Activated CD4-positive, alpha-beta T cell treated with anti-CD3 and anti-CD28 coated beads, Interleukin-2, Interleukin-4, amounts not matched to agents 100 ng/mL and 50 ng/mL, durations not matched to agents 16 hours and 8 hours (primary cell): Measurements from ENCODE around the gene UACA.
"Not testable (repeated sequence)": the region's sequence is repeated elsewhere in the genome, so short reads cannot be mapped to it uniquely, and the experiment has no call there.

Experiments used
- DNase-seq: peaks from one replicate; pipeline ENCODE4 v3.0.0-alpha.2; 2020; ENCODE audit warnings: low spot score

UACA gene

DNA sequence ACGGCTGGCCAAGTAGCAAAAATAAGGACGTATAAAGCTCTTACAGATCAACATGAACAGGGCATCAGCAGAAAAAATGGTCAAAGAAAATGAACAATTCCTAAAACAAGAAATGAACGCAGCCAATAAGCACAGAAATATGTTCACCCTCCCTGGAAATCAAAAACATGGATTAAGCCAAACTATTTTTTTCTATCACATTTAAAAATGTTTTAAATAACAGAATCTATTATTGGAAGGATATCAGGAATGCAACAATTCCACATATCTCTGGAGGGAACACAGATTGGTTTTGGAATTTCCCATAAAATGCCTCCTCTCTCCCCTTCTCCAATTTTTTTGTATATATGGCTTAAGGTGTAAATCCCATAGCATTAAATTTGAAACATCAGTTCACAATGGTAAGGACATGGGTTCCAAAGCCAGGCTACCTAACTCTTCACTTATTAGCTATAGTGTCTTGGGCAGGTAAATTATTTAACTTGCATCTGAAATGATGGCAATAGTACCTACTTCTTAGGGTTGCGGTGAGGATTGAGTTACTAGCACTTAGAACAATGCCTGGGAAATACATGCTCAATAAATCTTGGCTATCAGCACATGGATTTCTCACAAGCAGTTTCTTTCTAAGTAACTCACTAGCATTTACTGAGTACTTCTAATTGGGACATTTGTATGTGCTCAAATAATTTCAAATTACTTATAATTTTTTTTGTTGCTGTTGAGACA, 10.1 kb downstream of the UACA start:
- no peak for DNase-seq

DNA sequence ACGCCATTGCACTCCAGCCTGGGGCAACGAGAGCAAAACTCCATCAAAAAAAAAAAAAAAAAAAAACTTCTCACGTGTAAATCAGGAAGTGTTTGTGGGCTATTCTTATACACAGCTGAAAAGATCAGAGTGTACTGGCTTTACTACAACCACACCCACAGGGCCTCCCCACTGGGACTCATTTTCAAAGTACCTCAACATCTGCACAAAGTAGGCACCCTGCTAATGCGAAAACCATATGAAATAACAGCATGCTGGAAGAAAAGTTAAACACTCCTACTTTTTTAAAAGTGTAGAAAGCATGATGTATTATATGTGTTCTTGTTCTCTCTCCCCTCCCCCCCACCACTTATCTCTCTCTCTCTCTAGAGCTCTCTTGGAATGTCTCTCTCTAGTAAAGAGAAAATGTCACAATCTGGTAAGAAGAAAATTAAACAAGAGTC, 11.1 kb downstream of the UACA start:
- DNase-seq = no peak

DNA sequence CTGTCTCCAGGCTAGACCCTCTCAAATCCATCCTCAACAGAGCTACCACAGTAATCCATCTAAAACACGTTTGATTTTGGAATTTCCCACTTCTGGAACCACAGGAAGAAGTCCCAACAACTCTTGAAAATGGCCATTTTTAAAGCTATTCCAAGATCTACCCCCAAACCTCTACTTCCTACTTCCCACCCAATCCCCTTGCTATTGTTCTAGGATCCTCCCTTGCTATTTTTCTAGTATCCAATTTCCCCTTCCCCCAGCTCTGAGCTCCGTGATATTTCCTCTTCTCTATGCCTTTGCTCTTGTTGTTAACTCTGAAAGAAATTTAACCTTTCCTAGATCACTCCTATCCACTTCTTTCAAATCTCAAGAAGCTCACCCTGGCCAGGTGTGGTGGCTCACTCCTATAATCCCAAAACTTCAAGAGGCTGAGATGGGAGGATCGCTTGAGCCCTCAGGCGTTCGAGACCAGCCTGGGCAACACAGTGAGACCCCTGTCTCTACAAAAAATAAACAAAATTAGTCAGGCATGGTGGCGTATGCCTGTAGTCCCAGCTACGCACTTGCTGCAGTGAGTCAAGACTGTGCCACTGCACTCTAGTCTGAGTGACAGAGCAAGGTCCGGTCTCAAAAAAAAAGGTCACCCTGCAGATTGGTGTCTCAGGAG, 13.0 kb downstream of the UACA start:
- no peak for DNase-seq

DNA sequence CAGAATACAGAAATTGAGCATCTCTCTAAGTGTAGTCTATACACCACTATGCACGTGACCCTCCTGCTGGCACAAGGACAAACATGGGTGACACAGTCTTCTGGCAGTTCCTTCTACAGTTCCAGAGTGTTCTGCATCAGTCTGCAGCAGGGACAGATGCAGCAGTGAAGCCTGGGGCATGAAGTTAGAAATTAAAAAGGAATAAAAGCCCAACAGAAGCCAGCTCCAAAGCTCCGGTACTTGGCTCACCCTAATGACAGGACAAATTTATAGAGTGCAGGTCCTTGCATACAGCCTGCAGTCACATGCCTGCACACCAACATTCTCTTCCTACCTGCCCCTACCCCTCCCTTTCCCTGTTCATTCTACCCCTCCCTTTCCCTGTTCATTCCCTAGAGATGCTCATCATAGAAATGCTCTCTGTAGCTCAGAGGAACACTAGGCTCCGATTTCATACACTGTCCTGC, 15.0 kb downstream of the UACA start:
- no peak for DNase-seq

DNA sequence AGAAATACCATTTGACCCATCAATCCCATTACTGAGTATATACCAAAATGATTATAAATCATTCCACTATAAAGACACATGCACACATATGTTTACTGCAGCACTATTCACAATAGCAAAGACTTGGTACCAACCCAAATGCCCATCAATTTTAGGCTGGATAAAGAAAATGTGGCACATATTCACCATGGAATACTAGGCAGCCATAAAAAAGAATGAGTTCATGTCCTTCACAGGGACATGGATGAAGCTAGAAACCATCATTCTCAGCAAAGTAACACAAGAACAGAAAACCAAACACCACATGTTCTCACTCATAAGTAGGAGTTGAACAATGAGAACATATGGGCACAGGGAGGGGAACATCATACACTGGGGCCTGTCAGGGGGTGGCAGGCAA, 16.8 kb downstream of the UACA start:
- not testable (repeated sequence) for DNase-seq

DNA sequence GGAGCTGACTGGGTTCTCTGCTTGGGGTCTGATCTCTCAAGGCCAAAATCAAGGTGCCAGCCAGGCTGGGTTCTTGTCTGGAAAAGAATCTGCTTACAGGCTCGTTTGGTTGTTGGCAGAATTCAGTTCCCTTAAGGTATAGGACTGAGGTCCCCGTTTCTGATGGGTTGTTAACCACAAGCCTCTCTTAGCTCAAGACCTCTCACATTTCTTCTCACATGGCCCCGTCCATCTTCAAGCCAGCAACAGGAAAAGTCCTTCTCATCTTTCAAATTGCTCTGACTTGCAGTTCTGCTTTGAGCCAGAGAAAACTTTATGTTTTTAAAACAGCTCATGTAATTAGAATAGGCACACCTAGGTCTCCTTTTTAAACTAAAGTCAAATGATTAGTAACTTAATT, 20.4 kb downstream of the UACA start:
- no peak for DNase-seq

DNA sequence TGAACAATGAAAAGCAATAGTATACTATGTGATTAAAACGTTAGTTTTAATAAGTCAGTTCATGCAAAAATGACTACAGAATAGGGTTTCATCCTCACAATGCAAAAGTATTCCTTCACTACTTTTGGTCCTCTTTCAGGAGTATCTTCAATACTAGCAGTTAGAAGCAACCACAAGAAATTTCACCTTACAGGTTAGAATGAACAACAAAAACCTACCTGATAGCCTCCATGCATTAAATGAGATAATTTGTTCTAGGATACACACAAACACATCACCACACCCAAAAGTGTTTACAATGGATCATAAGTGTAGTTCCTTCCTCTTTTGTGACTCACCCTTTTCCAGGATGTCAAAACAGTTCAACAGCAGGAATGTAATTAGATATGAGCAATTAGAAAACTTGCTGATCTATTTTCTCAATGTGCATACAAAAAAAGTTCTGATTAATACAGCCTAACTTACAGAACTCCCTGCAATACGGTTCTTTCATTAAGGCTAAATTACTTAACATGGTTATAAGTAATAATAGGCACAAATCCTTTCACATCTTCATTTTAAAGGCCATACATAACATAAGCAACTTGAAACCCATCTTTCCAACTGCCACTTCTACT, 21.6 kb downstream of the UACA start:
- no peak for DNase-seq

DNA sequence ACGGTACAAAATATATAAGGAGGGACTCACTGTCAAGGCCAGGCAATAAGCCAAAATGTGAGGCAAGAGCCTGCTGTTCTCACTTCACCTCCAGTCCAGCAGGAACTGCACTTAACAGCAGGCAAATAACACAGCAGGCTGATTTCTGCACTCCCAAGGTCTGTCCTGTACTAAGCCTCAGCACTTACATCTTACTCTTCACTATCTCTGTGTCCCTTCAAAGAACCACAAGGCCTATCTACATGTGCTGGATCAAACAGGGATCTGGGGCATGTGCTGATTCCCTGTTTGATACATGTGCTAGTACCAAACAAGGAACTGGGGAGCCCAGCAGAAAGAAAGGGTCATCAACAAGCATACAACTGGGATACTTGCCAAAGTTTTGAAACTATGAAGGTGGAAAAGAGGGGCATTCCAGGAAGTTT, 22.2 kb downstream of the UACA start:
- no peak for DNase-seq

DNA sequence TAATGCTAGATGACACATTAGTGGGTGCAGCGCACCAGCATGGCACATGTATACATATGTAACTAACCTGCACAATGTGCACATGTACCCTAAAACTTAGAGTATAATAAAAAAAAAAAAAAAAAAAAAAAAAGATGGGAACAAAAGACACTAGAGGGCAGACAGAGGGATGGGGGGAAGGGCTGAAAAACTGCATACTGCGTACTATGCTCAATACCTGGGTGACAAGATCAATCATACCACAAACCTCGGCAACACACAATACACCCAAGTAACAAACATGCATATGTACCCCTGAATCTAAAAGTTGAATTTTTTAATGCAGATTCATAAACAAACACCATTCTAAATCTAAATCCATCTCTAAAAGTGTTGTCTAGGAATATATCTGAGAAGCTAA, 28.3 kb downstream of the UACA start:
- not testable (repeated sequence) for DNase-seq

DNA sequence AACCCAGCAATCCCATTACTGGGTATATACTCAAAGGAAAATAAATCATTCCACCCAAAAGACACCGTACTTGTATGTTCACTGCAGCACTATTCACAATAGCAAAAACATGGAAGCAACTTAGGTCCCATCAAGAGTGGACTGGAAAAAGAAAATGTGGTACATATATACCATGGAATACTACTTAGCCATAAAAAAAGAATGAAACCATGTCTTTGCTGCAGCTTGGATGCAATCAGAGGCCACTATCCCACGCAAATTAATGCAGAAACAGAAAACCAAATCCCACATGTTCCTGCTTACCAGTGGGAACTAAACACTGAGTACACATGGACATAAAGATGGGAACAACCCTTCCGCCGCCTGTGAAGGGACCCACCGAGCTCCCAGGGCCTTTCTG, 34.2 kb downstream of the UACA start:
- no peak for DNase-seq

DNA sequence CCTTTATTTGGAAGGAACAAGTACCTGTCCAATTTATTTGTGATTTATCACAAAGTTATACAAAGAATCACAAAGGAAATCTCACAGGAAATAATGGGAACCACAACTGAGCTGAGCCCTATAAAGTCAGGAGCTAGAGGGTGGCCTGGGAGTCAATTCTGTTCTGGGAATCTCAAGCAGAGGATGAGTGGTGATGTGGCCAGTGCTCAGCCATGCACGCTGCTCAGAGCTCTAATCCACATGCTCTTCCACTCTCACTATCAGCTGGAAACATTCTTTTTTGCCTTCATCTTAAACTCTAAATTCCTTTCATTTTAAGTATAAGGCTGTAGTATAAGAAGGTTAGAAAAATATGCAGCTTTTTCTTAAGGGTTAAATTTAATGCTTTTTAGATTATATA, 36.6 kb downstream of the UACA start:
- DNase-seq = no peak

DNA sequence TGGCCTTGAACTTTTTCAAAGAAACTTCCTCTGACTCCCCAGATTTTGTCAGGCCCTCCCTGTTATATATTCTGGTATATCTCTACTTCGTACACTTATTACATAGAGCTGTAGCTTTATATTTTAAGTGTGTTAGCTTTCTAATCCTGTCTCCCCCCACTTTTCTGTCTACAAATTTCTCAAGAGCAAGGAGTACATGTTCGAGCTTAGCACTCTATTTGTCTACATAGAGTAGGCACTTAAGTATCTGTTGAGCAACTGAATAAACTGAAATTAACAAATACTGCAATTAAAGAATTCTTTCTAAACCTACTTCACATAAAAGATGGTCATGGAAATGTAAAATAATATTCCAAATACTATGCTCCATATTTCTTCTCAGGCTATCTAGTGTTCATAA, 39.4 kb downstream of the UACA start:
- no peak for DNase-seq

DNA sequence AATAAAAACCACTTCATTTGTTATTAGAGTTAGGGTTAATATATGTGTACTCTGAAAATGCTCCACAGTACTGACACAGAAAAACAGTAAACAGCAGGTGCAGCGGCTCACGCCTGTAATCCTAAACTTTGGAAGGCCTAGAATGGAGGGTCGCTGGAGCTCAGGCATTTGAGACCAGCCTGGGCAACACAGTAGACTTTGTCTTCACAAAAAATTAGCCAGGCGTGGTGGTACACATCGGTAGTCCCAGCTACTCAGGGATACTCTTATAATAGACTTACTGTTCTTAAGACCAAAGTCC, 40.3 kb downstream of the UACA start:
- DNase-seq = no peak

DNA sequence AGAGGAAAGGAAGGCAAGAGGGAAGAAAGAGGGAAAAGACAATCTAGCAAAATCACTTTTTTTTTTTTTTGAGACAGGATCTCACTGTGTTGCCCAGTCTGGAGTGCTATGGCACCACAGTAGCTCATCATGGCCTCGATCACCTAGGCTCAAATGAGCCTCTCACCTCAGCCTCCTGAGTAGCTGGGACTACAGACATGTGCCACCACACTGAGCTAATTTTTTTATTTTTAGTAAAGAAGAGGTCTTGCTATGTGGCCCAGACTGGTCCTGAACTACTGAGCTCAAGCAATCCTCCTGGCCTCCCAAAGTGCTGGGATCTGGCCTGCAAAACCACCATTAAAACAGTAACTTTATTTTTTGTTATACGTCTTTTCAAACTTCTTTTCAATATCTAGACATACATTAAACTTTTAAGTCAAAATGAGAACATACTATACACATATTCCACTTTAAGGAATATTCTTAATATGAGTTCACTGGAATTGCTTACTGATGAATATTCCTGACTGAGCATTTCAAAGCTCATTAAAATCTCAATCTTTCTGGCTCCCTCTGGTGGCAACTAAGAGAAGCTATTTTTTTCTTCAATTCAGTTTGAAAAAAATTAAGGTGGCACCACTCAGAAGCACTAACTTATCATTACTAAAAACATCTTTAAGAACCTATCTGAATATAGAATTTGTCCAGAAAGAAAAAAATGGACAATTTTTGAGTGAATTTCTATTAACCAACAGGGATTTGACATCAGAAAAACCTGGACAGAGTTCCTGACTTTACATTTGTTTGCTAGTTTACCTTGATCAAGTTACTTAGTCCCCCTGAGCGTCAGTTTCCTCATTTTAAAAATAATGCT, 40.9 kb downstream of the UACA start:
- DNase-seq = peak; percentile 2

DNA sequence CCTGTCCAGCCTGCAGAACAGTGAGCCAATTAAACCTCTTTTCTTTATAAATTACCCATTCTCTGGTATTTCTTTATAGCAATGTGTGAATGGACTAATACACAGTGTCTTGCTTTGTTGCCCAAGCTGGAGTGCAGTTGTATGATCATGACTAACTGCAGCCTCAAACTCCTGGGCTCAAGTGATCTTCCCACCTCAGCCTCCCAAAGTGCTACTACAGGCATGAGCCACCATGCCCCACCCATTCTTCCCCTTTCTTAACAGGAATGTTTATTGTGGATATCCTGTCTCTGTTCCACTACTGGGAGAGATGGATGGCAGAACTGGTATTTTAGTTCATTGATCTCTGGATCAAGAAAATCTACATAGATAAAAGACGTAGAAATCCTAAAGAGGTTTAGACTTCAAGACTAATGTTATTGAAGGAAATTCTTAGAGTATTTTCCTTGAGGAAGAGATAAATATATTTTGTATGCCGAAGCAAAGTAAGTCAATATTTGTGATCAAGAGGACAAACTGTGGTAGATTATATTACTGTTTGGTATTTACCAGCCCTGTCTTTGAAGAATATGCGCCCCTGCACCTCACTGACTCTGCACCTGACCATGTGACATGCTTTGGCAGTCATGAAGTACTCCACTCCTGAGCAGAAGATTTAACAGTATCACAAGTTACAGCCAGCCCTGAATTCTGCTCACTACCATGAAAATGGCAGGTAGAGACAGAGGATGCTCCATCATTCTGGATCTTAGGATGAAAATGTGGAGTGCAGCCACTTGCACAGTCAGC, 42.9 kb downstream of the UACA start:
- DNase-seq = no peak

DNA sequence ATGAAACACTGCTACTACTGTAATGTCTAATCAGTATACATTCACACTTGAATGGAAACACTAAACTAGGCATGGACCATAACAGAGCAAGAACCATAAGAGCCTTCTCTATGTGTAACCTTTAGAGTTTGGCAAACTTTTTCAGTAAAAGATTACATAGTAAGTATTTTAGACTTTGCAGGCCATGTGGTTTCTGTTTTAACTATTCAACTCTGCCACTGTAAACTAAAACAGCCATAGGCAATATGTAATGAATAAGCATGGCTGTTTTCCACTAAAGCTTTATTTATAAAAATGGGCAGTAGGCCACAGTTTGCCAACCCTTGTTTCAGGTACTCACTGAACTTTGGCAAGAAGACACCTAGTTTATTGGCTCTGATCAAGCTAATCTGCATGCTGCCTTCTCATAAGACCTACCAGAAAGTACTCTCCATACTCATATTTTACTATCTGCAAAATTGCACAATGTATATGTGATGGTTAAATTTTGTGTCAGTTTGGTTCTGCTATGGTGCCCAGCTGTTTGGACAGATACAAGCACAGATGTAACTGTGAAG, 46.0 kb downstream of the UACA start:
- no peak for DNase-seq

DNA sequence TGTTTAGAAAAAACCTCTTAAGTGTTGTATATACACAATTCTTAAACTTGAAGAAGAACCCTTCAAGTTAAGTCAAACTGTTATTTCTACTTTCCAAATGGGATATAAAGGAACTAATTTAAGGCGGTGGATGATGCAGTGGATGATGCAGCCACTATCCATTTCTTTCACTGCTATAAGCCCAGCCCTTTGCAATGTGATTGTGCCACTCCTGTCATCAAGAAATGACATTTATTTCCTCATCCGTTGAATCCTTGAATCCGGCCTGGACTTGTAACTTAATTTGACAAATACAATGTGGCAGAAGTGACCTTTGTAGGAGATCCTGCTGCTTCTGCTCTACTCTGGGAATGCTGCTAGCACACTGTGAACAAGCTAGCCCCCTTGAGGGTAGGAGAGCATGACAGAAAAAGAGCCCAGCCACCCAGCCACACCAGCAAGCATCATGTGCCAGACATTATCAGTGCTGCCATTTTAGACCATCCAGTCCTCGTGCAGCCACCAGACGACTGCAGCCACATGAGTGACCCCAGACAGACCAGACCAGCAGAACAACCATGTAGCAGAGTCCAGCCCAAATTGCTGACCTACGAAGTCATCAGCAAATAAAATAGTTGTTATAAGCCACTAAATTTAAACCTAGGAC, 47.4 kb downstream of the UACA start:
- no peak for DNase-seq

DNA sequence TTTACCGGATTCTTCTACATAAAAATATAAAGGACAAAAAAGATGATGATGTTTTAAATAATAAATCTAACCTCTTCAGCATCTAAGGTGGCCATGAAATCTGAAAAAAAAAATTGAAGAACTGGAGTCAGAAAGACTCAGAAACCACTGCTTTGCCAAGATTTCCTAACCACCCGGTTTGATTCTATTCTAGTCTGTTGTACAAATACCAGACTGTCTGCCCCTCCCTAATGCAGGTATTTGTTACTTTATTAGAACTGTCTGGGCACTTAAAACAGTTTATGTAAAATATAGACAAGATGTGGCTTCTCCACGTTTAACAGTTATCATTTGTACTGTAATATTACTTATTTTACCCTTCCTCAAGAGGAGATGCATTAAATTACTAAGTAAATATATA, 48.8 kb downstream of the UACA start:
- no peak for DNase-seq

DNA sequence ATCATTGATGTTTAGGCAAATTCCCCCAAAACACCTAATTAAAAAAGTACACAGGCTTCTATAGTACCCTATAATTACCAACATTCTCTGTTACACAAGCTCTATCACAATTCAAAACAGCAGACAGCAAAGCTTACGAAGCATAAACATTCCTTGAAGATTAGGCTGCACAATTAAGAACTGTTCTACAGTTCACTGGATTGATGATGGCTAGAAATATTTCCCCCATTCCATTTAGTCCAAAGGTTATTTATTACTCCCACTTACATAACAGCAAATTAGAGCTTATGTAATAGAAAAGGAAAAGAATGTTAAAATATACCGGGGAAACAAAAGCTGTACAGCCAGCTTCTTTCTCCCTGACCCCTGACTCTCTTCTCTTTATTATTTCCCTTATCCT, 49.3 kb downstream of the UACA start:
- DNase-seq = no peak

DNA sequence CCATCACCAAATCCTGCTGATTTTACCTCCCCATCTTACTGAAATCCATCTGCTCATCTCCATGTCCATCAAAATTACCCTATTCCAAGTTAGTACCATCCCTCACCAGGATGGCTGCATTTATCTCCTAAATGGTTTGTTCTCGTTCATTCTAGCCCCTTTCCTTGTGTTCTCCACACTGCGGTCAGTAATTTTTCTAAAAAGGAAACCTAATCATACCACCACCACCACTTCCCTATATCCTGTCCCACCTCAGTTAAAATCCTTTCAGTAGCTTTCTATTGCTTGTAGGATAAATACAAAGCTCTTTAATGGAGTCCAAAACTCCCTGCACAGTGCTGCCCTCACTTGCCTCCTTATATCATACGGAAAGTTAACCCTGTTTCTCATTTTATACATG, 51.1 kb downstream of the UACA start:
- DNase-seq = no peak

DNA sequence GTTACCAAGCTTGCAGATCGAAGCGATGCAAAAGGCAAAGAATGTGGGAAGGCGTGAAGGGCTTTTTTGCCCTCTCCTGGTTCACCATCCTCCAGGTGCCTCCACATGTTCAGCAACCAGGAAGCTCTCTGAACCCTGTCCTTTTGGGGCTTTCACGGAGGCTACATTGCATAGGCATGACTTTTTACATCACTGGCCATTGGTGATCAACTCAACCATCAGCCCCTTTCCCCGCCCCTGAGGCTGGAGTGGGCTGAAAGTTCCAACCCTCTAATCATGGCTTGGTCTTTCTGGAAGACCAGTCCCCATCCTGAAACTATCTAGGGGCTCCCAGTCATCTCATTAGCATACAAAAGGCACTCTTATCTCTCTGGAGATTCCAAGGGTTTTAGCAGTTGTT, 52.6 kb downstream of the UACA start:
- no peak for DNase-seq
